Chondrocyte (in vitro differentiated cells): ENCODE data around the gene RPRML. TPM values are rescaled to one million over a fixed set of nuclear protein-coding genes. Genes with fewer than 3 reads are reported as not detected.
"Not testable (repeated sequence)": the region's sequence is repeated elsewhere in the genome, so short reads cannot be mapped to it uniquely, and the experiment has no call there.

ENCODE experiments used
- DNase-seq: peaks from one replicate; pipeline ENCODE4 v3.0.0; 2021; ENCODE audit warnings: mixed read lengths, low spot score
- H3K27ac Mint-ChIP-seq: one replicate; pipeline ENCODE4 v1.8.0; 2021; ENCODE audit warnings: mild to moderate bottlenecking, moderate library complexity, mixed read lengths; ENCODE audit not compliant: unreplicated experiment
- H3K27me3 Mint-ChIP-seq: 2 replicates; pipeline ENCODE4 v1.8.0; 2021; ENCODE audit warnings: low read depth, mixed read lengths
- H3K36me3 Mint-ChIP-seq: 2 replicates; pipeline ENCODE4 v1.8.0; 2021; ENCODE audit warnings: low read depth, mixed read lengths
- H3K4me1 Mint-ChIP-seq: 2 replicates; pipeline ENCODE4 v1.8.0; 2021; ENCODE audit warnings: low read depth, mild to moderate bottlenecking, mixed read lengths
- H3K4me3 Mint-ChIP-seq: one replicate; pipeline ENCODE4 v1.8.0; 2021; ENCODE audit warnings: mild to moderate bottlenecking, moderate library complexity, mixed read lengths; ENCODE audit not compliant: unreplicated experiment
- H3K9me3 Mint-ChIP-seq: 2 replicates; pipeline ENCODE4 v1.8.0; 2021; ENCODE audit warnings: low read depth, mixed read lengths
- total RNA-seq: library from RNA; stranded (reverse); gene quantifications from 3 replicates; pipeline ENCODE4 v1.2.1, GENCODE V29; 2021
- TF ChIP-seq, protein P1 (sequence below): fragments of 200-600 bp; sonication (generic); IDR thresholded peaks from 2 replicates; pipeline ENCODE4 v1.5.0; 2021; ENCODE audit warnings: antibody characterized with exemption, mild to moderate bottlenecking, moderate library complexity

RPRML gene
- total RNA-seq, 1 donor from 2014 or later, result not detected

DNA sequence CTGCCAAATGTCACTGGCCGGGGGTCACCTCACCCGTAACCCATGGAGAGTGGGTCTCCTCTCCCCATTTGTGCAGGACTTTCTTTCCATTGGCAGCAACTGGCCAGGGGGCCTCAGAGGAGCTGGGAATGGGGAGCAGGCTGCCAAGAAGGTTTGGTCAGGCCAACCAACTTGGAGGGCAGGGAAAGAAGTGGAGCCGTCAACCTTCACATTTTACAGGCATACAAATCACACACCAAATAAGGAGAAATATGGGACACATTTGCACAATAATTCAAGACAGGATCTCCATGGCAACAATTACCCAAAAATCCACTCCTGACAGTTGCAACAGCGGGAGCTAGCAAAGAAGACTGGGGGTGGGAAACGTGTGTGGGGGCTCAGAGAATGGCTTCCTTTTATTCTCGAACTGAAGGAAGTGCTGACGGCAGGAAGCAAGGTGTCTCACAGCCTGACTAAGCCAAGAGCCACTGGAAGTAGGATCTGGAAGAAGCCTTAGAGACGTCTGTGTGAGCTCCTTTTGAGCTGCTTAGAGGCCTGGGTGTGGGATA, 20.9 kb downstream of the RPRML start:
- Mint-ChIP-seq H3K4me1 (peaks cover 9% of the 10 kb centered on the region), H3K27me3 (peaks cover 29% of the 10 kb centered on the region), H3K27ac (no peak overlapping the region), H3K4me3 (no peak overlapping the region), H3K36me3 (peaks cover 3% of the 10 kb centered on the region), H3K9me3 (peaks cover 6% of the 10 kb centered on the region)
- DNase-seq, result no peak
- TF ChIP-seq, protein P1, sequence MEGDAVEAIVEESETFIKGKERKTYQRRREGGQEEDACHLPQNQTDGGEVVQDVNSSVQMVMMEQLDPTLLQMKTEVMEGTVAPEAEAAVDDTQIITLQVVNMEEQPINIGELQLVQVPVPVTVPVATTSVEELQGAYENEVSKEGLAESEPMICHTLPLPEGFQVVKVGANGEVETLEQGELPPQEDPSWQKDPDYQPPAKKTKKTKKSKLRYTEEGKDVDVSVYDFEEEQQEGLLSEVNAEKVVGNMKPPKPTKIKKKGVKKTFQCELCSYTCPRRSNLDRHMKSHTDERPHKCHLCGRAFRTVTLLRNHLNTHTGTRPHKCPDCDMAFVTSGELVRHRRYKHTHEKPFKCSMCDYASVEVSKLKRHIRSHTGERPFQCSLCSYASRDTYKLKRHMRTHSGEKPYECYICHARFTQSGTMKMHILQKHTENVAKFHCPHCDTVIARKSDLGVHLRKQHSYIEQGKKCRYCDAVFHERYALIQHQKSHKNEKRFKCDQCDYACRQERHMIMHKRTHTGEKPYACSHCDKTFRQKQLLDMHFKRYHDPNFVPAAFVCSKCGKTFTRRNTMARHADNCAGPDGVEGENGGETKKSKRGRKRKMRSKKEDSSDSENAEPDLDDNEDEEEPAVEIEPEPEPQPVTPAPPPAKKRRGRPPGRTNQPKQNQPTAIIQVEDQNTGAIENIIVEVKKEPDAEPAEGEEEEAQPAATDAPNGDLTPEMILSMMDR, result no peak

DNA sequence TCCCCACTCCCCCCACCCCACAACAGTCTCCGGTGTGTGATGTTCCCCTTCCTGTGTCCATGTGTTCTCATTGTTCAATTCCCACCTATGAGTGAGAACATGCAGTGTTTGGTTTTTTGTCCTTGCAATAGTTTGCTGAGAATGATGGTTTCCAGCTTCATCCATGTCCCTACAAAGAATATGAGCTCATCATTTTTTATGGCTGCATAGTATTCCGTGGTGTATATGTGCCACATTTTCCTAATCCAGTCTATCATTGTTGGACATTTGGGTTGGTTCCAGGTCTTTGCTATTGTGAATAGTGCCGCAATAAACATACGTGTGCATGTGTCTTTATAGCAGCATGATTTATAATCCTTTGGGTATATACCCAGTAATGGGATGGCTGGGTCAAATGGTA, 25.9 kb downstream of the RPRML start:
- not testable (repeated sequence) for H3K4me1 Mint-ChIP-seq, H3K36me3 Mint-ChIP-seq, H3K4me3 Mint-ChIP-seq, DNase-seq, H3K9me3 Mint-ChIP-seq, H3K27ac Mint-ChIP-seq
- H3K27me3 Mint-ChIP-seq, result peaks cover 22% of the 10 kb centered on the region

DNA sequence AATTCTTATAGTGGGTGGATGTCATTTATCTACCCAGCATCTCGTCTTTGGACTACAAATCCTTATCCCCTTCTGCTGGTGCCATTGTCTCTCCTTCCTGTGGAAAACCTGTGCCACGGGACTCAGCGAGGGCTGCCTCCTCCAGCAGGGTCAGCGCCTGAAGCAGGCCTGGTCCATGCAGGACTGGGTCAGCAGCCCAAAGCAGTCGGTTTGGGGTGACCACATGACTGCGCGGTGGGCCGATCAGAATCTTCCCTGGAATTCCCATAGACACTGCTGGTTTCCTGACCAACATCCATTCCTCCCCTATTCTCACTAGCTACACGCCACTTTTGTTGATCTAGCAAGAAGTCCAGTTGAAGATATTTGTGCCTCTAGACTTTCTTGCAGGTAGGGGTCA, 26.9 kb downstream of the RPRML start:
- Mint-ChIP-seq H3K4me1 (peaks cover 7% of the 10 kb centered on the region), H3K4me3 (no peak overlapping the region), H3K27ac (no peak overlapping the region), H3K36me3 (peaks cover 1% of the 10 kb centered on the region), H3K9me3 (peaks cover 4% of the 10 kb centered on the region), H3K27me3 (peaks cover 14% of the 10 kb centered on the region)
- TF ChIP-seq, protein P1, result no peak
- no peak for DNase-seq

DNA sequence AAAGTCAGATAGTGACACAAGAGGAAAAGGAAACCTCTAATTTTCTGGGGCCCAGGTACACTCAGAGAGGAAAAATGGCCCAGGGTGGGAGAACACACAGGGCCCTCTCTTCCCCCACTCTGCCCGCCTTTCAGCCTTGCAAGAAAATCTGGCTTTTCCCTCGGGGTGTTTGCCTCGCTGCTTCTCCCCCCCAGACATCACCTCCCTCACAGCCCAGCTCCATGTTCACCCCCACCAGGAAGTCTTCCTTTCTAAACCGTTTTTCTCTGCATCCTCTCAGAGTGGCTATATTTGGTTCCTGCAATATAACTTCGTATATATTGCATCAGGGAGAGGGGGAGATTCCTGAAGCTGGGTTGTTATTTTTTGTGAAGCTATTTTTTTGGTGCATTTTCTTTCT, 27.3 kb downstream of the RPRML start:
- H3K4me3 Mint-ChIP-seq, result no peak overlapping the region
- peaks cover 7% of the 10 kb centered on the region for H3K4me1 Mint-ChIP-seq
- H3K9me3 Mint-ChIP-seq, result peaks cover 4% of the 10 kb centered on the region
- TF ChIP-seq, protein P1, result no peak
- peaks cover 14% of the 10 kb centered on the region for H3K27me3 Mint-ChIP-seq
- DNase-seq, result no peak
- no peak overlapping the region for H3K27ac Mint-ChIP-seq
- H3K36me3 Mint-ChIP-seq, result peaks cover 1% of the 10 kb centered on the region

DNA sequence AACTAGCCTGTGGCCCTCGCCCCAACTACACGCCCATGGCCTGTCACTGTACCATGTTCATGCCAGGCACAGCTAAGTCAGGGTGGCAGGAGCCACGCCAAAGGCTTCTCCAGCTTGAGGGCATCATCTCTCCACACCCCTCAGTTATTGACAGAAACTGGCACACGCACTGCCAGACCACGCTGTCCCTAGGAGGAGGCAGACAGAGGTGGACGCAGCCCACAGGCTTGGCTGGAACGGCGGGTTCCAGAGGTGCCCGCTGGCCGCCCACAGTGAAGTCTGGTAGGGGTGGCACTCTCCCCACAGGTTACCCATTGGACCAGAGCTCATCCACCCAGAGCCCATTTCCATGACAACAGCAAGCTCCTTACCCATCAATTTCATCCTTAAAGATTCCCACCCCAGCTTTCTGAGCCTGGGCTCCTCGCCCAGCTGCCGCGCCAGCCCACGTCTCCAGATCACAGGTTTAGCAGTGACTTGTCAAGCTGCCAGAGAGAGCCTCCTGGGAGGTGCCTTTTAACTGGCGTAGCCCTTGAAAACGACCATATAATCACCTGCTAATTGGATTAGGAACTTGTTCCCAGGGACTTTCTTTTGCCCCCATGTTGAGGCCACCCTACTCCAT, 27.9 kb downstream of the RPRML start:
- peaks cover 4% of the 10 kb centered on the region for H3K9me3 Mint-ChIP-seq
- peaks cover 1% of the 10 kb centered on the region for H3K36me3 Mint-ChIP-seq
- H3K27ac Mint-ChIP-seq, result no peak overlapping the region
- peaks cover 14% of the 10 kb centered on the region for H3K27me3 Mint-ChIP-seq
- no peak for DNase-seq
- no peak overlapping the region for H3K4me3 Mint-ChIP-seq
- TF ChIP-seq, protein P1, result no peak
- H3K4me1 Mint-ChIP-seq, result peaks cover 7% of the 10 kb centered on the region
